ENCODE measurements around the gene GNLY. TPM values are rescaled to one million over a fixed set of nuclear protein-coding genes. Genes with fewer than 3 reads are reported as not detected.
A peak's percentile ranks its signal among the peaks of the same experiment; 100 is the strongest.
"Not testable (repeated sequence)": the region's sequence is repeated elsewhere in the genome, so short reads cannot be mapped to it uniquely, and the experiment has no call there.

GNLY gene
- total RNA-seq, 1 donor from 2014 or later = 1.4 TPM

DNA sequence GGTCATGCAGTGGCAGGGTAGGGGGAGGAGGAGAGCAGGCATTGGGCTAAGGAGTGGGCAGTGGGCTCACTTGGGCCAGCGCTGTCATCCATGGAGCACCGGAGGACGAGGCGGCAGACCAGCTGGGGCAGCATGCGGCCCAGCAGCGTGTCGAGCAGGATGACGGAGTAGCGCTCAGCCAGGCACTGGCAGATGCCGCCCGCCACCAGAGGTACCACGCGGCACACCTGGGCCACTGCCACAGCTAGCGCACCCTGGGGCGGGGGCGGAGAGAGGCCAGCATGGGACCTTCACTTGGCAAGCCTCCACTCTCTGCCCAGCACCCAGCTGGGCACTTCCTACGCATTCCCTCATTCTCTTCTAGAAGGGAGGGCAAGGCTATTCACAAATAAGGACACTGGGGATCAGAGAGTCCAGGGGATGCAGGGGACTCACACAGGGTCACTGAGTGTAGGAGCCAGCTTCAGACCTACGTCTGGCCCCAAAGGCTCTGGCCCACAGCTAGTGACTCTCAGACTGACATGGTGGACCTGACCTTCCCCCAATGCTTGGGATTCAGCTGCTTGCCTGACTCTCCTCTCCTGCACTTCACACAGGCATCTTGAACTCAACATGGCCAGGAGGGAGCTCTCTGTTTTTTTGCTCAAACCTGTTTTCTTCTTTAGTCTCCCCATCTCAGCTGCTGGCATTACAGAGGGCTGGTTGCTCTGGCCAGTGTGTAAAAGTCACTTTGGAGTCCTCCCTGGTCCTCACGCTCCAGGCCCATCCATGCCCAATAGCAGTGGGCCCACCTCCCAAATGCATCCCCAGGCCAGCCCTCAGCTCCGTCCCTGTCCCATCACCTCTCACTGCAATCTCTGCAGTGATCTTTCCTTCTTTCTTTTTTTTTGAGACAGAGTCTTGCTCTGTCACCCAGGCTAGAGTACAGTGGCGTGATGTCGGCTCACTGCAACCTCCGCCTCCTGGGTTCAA is 30.3 kb upstream of the GNLY start:
- no peak for DNase-seq (ENCODE audit: low read depth)

DNA sequence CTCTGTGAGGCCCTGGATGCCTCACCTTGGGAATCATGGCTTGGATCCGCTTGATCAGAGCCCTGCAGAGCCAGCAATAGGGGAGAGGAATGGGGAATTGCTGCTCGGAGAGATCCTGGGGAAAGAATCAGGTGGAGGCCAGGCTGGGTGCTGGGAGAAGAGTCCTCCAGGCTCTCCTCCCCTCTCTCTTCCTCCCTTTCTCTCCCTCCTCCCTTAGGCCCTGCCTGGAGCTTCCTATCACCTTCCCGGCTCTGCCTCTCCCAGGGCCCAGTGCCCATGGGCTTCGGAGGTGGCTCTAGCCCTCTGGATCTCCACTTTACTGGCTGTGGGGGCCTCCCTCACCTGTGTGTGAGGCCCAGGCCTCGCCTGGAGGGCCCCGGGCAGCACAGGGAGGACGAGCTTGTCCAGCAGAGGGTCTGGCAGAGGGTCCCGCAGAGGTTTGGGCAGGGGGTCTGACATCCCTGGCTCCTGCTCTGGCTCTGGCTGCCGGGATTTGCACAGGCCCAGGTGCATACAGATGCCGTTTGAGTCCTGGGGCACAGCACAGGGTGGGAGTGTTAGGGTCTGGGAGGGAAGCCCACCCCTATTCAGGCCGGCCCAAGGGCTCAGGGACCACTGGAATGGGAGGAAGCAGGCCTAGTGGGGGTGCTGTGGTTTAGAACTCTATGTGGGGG is 28.8 kb upstream of the GNLY start:
- DNase-seq (ENCODE audit: low read depth) = no peak

DNA sequence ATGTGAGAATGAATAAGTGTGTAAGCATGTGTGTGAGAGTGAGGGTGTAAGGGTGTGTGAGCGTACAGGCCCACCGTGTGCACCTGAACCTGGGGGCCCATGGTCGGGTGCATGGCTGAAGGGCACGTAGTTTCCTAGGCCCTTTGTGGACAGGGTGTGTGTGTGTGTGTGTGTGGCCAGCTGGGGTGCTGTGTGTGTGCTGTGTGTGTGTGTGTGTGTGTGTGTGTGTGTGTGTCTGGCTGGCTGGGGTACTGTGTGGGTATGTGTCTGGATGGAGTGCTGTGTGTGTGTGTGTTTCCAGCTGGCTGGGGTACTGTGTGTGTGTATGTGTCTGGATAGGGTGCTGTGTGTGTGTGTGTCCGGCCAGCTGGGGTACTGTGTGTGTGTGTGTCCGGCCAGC is 28.1 kb upstream of the GNLY start:
- DNase-seq (ENCODE audit: low read depth) = no peak

DNA sequence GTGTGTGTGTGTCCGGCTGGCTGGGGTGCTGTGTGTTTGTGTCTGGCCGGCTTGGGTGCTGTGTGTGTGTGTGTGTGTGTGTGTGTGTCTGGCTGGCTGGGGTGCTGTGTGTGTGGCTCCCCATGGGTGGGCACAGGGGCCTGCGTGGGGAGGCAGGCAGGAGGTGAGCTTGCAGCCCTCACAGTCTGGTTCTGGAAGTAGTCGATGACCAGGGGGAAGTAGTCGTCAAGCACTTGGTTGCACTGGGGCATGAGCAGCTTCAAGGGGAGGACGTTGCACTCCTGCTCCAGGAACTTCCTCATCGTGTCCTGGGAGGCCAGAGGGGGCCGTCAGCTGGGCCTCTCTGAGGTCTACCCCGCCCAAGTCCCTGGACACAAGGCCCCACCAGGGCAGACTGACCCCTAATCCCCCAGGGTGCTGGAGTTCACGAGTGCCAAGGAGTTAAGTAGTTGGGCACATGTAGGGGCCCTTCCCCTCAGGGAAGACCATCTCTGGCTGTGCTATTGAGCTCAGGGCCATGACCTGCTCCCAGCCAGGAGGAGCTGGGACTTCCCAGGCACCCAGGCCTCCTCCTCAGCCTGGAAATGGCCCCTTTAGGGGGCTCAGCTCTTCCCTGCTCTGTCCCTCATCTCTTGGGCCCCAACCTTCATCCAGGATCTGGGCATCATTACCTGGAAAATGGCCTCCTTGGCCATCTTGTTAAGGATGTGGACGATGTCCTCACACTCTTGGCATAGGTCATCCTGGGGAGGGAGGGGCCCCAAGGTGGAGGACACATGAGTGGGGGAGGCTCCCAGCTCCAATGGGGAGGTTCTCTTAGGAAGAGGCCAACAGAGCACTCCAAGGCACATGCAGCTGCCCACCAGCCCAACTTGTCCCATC is 27.5 kb upstream of the GNLY start:
- no peak for DNase-seq (ENCODE audit: low read depth)

DNA sequence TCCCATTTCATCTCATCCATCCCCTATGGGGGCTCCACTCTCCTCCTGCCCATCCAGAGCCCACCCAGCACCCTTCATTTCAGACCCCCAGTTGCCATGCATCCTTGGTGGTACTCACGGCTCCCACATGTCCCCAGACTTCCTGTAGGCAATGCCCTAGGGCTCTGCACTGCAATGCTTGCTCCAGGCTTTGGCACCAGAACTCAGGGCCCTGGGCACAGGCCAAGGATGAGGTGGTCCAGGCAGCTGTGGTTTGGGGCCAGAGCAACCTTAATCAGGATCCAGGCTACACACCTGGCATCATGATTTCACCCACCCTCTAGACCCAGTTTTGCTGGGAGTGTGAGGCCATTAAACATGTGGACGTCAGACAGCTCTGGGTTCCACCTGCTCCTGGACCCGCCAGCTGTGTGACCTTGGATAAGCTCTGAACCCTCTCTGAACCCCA is 26.6 kb upstream of the GNLY start:
- DNase-seq (ENCODE audit: low read depth) = no peak

DNA sequence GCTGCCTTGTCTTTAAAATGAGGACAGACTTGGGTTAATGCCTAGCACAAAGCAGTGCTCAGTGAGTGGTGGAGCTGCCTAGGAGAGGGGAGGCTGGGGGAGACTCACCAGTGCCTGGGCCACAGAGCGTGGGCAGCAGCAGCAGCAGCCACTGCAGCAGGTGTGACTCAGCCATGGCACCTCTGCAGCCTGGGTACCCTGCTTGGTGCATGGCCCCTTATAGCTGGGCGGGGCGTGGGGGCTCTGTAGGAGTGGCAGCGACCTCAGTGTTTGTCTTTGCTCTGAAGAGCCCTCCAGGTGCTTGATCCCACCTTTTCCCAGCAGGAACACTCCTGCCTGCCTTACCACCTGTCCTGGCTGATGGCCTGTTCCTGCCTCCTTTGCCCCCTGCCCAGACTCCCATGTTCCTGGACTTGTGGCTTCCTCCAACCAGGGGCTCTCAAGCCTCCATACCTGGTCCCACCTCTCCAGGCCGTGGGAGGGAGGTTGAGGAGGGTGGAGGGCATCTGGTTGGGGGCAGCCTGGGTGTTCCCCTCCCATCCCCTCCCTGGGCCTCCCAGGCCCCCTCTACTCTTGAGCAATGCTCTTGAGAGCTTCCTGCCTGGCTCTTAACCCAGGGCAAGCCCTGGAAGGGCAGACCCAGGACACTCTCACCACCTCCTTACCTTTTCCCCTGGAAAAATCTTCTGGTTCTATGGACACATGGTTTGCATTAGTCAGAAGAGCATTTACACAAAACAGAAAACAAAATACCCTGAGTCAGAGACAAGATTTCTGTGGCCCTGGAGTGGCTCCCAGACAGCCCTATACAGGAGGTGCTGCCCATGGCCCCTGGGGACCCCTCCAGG is 25.9 kb upstream of the GNLY start, which contains the start of gene SFTPB:
Gene SFTPB (minus strand): TSS at position 191 of the 848 bp plus-strand sequence. CDS start 16 bp downstream, at position 175.
- DNase-seq (ENCODE audit: low read depth) = no peak

DNA sequence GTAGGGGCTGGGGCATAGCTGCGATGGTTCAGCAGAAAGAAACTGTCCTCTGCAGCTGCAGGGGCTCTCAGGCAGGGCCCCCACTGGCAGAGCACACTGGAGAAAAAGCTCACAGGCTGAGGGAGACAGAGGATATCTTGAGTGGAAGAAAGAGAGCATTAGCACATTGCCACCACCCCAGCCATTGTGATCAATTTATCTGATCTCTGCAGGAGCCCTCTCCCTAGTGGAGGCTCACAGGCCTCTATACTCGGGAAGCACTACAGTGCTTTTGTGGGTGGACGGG is 25.4 kb upstream of the GNLY start:
- DNase-seq (ENCODE audit: low read depth) = no peak

DNA sequence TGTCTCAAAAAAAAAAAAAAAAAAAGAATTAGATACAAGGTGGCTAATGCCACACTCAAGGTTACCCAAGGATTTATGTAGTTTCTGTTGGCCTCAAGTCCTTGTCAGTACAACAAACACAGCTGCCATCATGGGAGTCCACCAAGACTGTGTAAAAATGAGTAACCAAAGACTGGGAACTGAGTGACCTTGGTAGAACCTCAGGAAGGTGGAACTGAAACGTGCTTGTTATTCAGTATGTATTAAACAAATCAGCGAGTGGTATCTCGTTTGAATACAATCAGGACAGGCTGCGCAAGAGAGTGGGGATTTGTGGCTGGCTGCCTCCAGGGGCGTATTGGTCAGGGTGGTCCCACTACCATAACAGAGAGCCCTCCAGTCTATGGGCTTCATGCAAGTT is 24.6 kb upstream of the GNLY start:
- no peak for DNase-seq (ENCODE audit: low read depth)

DNA sequence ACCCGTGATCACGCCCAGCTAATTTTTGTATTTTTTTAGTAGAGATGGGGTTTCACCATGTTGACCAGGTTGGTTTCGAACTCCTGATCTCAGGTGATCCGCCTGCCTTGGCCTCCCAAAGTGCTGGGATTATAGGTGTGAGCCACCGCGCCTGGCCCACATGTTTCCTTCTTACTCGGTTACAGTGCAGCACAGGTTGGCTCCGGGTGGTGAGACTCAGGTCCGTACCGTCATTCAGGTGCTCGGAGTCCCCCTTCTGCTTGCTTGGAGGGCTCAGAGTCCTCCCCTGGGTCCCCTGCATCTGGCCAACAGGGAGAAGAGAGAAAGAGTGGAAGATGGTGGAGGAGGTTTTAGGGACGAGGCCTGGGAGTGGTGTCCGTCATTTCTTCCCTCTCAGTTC is 23.7 kb upstream of the GNLY start:
- DNase-seq (ENCODE audit: low read depth) = not testable (repeated sequence)

DNA sequence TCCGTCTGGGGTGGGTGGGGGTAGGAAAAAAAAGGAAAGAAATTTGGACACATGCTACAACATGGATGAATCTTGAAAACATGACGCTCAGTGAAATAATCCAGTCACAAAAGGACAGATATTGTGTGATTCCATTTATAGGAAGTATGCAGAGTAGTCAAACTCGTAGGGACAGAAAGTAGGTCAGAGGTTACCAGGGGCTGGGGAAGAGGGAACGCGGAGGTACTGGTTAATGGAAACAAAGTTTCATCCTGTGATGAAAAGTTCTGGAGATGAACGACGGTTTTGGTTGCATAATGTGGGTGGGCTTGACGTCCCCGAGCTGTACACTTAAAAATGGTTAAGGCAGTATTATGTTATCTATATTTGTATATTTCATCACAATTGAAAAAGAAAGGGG is 21.7 kb upstream of the GNLY start:
- DNase-seq (ENCODE audit: low read depth) = no peak

DNA sequence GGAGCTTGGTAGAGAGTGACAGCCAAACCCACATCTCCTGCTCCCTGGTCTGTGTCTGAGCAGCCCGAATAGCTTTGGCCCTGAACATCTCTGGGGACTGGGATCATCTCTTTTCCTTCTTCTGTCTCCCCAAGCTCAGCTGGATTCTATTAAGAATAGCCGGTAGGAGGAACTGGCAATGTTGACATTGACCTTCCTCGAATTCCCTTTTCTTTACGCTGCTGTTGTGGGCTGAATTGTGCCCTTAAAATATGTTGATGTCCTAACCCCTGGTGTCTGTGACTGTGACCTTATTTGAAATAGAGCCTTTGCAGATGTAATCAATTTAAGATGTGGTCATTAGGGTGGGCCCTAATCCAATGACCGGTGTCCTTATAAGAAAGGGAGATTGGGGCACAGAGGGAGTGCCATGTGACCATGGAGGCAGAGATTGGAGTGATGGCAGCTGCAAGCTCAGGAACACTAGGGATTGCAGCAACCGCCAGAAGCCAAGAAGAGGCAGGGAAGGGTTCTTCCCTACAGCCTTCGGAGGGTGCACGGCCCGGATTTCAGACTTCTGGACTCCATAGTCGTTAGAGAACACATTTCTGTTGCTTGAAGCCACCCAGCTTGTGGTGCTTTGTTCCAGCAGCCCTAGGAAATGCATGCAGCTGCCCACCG is 20.3 kb upstream of the GNLY start:
- DNase-seq (ENCODE audit: low read depth) = no peak

DNA sequence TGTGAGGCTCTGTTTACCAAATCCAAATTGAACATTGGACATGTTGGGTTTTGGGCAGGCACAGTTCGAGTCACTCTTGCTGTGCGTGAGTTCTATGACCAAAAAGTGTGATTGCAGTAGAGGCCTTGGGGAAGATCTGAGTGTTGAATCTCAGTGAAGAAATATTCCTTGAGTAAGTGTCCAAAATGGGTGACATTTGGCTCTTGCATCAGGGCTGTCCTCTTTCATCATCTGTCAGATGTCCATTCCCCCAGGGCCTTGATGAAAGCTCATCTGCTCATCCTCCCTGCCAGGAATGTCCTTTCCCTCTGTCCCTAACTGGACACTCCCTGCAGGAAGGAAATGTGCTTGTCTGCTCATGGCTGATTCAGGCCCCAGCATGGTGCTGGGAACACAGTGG is 19.7 kb upstream of the GNLY start:
- DNase-seq (ENCODE audit: low read depth) = no peak

DNA sequence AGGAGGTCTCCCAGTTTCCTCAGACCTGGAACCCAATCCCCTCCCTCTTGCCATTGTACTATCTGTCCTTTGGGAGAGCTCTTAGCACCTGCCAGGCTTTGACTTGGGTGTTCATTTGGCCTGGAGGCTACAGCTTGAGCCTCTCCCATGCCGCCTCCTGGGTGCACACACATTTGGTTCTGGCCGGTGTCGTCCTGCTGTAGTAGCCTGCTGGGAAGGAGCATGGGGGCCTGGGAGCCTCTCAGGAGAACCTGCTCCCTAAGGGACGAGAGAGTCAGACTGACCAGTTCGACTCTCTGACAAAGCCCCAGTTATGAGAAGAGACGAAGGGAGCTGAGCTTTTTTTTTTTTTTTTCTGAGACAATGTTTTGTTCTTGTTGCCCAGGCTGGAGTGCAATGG is 18.7 kb upstream of the GNLY start:
- DNase-seq (ENCODE audit: low read depth) = no peak

DNA sequence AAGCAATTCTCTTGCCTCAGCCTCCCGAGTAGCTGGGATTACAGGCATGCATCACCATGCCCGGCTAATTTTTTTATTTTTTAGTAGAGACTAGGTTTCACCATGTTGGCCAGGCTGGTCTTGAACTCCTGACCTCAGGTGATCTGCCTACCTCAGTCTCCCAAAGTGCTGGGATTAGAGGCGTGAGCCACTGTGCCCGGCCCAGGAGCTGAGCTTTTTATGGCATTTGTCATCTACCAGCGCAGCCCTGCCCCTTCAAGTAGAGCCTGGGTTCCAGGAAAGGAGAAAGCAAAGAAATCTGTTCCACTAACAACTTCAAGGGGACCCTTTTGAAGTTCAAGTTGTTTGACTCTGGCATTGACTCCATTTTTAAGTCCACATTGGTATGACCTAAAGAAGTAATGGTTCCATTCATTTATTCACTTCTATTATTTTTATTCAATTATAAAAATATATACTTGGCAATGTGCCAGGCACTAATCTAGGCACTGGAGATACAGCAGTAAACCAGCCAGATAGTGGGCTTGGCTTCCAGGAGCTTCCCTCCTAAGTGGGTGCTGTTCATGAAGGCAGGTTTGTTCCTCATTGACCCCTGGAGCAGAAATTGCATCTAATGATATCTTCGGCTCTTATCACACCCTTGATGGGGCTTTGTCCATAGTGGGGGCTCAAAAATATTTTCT is 18.2 kb upstream of the GNLY start:
- DNase-seq (ENCODE audit: low read depth) = no peak

DNA sequence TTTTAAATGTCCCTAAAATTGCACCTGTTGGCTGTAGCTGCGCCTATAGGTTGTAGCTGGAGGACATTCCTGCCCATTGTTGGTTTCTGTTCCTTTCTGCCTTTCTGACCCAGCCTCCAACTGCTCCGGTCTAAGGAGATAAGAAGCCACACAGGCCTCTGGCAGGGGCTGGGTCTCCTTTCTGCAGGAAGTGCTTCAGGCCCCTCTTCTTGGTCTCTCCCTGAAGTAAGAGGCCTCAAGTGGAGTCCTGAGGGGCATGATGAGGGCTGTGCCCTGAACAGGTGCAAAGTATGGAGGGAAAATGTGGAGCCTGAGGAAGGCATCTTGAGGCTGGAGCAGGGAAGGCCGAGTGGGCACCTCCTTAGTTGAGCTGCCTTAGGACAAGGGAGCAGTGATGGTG is 15.8 kb upstream of the GNLY start:
- no peak for DNase-seq (ENCODE audit: low read depth)

DNA sequence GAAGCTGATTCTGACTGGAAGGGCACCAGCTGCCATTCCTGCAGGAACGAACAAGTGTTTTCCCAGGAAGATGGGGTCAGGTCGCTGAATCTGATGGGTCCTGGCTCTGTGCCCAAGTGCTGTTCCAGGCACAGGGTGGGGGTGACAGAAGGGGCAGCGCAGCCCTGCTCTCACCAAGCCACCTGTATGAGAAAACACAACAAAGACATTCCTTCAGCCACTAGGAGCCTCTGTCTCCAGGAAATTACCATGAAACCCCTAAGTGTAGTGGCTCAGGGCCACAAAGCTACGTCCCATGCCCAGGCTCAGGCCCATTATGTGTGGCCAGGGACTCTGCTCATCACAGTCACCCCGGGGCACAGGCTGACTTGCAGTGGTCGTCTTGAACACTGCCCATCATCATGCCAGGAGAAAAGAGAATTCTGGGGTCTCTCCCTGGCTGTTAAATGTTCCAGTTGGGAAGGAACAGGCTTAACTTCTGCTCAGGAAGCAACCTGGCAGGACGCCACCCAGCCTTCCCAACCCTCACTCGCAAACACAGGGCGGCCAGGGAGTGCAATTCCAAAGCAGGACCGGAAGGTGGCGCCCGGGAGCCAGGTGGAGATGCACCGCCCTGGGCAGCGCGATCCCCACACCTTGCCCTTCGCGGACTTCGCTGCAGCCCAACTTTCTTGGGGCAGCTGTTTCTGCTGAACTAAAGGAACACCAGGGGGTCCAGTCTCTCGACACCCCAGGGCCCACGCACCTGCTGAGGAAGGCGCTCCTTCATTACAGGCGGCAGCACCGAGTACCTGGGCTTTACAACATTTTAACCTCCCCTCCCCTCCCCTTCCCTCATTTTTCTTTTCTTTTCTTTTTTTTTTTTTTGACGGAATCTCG is 15.1 kb upstream of the GNLY start:
- DNase-seq (ENCODE audit: low read depth) = peak; percentile 74

DNA sequence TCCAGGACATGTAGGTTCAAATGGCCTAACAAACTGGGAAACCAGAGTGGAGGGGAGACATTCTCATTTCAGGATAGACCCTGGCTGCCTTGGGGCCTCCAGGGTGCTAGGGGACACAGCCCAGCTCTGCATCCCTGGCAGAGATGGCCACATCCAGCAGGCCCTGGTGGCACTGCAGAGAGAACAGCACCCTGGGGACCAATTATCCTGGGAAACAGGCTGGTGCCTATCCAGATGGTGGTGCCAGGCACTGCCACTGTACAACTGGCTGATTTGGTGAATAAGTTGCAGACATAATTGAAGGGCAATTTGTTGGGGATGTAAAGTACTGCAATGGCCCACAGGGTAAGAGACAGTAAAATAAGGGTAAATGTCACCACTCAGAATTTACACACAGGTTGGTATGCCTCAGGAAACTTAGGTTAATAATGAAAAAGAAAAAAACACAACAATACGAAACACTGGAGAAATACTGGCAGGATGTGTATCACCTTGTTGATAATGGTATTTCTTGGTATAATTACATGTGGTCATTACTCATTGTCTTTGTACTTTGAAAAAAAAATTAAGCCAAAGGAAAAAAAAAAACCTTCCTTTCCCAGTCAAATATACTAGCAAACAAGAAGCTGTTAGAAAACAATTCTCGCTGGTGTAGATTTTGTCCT is 13.3 kb upstream of the GNLY start:
- no peak for DNase-seq (ENCODE audit: low read depth)

DNA sequence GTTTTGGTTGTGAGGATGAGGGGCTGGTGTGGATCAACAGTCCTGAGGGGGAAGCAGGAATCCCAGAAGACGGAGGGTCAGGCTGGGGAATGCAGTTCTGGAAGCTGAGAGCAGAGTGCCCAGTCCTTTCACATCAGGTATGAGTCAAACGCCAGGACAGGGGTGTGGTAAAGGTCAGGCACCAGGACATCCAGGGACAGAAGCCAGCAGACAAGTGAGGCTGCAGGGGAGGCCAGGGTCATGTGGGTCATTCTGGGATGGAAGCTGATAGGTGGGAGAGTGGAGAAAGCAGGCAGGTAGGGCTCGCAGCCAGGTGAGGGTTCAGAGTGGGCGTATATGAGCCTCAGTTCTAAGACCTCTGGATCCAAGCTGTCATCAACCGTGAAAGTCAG is 12.8 kb upstream of the GNLY start:
- no peak for DNase-seq (ENCODE audit: low read depth)

All from myocyte (in vitro differentiated cells).